Neural progenitor cell (in vitro differentiated cells): ENCODE results near the gene SLCO3A1.

Source experiments
- CTCF ChIP-seq: fragments of 200-600 bp; sonication (generic); IDR thresholded peaks from 2 replicates; pipeline ENCODE4 v1.5.1; 2017; ENCODE audit warnings: antibody characterized with exemption, mild to moderate bottlenecking
- EZH2 ChIP-seq: fragments of 200-600 bp; sonication (generic); IDR thresholded peaks from 2 replicates; pipeline ENCODE4 v1.6.1; 2017; ENCODE audit warnings: antibody characterized with exemption, mild to moderate bottlenecking, moderate library complexity
- EZH2phosphoT487 ChIP-seq: fragments of 200-600 bp; sonication (generic); IDR thresholded peaks from 2 replicates; pipeline ENCODE4 v1.6.1; 2017; ENCODE audit warnings: antibody characterized with exemption

GRCh38 chr15:91946581-91947292 lies 93.2 kb downstream of the SLCO3A1 start:
- TF ChIP-seq CTCF (peak; percentile 24), EZH2phosphoT487 (no peak), EZH2 (no peak)
